Measurements from ENCODE around the gene ENAH. TPM values are rescaled to one million over a fixed set of nuclear protein-coding genes. Genes with fewer than 3 reads are reported as not detected.

Gene ENAH
- total and polyA plus RNA-seq, 2 donors (not counting 1 experiment from before 2014, with no cell fraction given): 1.3 to 1.6 TPM

DNA sequence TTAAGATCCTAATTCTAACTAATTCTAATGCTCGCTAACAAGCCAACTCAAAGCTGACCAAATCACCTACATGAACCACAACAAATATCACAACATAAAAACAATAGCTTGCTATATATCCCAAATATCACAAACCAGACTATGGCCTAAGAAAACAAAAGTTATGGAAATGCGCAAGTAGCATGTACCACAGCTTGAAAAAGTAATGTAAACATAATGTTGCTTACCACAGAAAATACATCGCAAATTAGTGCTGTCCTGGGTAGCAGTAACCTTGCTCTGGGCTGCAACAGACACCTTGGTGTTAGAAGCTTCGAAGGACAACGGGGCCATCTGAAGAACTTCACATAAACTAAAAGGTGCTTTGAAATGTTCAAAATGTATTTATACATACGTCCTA is 117.6 kb downstream of the ENAH start:
- Mint-ChIP-seq H3K27me3 (peaks cover 14% of the 10 kb centered on the region), H3K4me1 (peaks cover 8% of the 10 kb centered on the region), H3K27ac (no peak overlapping the region), H3K9me3 (ENCODE audit: insufficient read depth) (no peaks in the 10 kb centered on the region), H3K4me3 (no peak overlapping the region)
- Histone ChIP-seq H4K20me1 (ENCODE audit: control insufficient read depth, insufficient read depth, low read length, poor library complexity, severe bottlenecking) (no peaks in the 10 kb centered on the region), H3K4me1 (ENCODE audit: control insufficient read depth in 2 of 2, insufficient read depth in 2 of 2, low read length in 2 of 2) (peaks cover 5 to 15% of the 10 kb centered on the region in 2 donors), H3K36me3 (replicated peaks in 1 of 2; ENCODE audit: control extremely low read depth in 1 of 2, control insufficient read depth in 1 of 2, extremely low read depth in 1 of 2, insufficient read depth in 2 of 2, low read length in 1 of 2) (no peaks in the 10 kb centered on the region), H3K4me2 (replicated peaks; ENCODE audit: low read depth, low read length, poor library complexity, severe bottlenecking) (no peak overlapping the region), H3K27ac (ENCODE audit: low read length in 2 of 2) (no peak overlapping the region), H3K27me3 (replicated peaks in 1 of 4; ENCODE audit: control extremely low read depth in 1 of 4, control insufficient read depth in 3 of 4, insufficient read depth in 4 of 4, low read length in 3 of 4) (no peaks in the 10 kb centered on the region), H2AFZ (ENCODE audit: insufficient read depth, low read depth, low read length, poor library complexity, severe bottlenecking) (no peak overlapping the region), H3K79me2 (ENCODE audit: control insufficient read depth, insufficient read depth, low read length) (no peaks in the 10 kb centered on the region), H3K4me3 (ENCODE audit: control extremely low read depth in 1 of 5, extremely low read depth in 1 of 5, insufficient read depth in 1 of 5, low read depth in 2 of 5, low read length in 4 of 5) (no peak overlapping the region), H3K9ac (ENCODE audit: low read length) (no peak overlapping the region), H3K9me3 (ENCODE audit: control extremely low read depth in 1 of 3, control insufficient read depth in 2 of 3, insufficient read depth in 1 of 3, low read length in 2 of 3) (no peaks in the 10 kb centered on the region)
- WGBS (ENCODE audit: insufficient coverage): no CpG with 5 or more reads among the region's 6 CpGs
- intact Hi-C loops (cut with micrococcal nuclease): no loop called here
- no peak for ATAC-seq (ENCODE audit: low read depth)
- no peak for DNase-seq
- no peak for TF ChIP-seq EZH2 (IDR thresholded peaks at IDR 0.05; ENCODE audit: borderline replicate concordance, insufficient read depth, low read depth, low read length, poor library complexity, severe bottlenecking)
- TF ChIP-seq, protein P1, sequence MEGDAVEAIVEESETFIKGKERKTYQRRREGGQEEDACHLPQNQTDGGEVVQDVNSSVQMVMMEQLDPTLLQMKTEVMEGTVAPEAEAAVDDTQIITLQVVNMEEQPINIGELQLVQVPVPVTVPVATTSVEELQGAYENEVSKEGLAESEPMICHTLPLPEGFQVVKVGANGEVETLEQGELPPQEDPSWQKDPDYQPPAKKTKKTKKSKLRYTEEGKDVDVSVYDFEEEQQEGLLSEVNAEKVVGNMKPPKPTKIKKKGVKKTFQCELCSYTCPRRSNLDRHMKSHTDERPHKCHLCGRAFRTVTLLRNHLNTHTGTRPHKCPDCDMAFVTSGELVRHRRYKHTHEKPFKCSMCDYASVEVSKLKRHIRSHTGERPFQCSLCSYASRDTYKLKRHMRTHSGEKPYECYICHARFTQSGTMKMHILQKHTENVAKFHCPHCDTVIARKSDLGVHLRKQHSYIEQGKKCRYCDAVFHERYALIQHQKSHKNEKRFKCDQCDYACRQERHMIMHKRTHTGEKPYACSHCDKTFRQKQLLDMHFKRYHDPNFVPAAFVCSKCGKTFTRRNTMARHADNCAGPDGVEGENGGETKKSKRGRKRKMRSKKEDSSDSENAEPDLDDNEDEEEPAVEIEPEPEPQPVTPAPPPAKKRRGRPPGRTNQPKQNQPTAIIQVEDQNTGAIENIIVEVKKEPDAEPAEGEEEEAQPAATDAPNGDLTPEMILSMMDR (IDR thresholded peaks at IDR 0.05): no peak
- POLR2A ChIA-PET: no interaction called here
- CTCF ChIA-PET: interaction anchor here (1.1 kb wide), 1 partner anchor 16 kb away, joined by 4 read pairs; no protein-coding TSS in a partner anchor

DNA sequence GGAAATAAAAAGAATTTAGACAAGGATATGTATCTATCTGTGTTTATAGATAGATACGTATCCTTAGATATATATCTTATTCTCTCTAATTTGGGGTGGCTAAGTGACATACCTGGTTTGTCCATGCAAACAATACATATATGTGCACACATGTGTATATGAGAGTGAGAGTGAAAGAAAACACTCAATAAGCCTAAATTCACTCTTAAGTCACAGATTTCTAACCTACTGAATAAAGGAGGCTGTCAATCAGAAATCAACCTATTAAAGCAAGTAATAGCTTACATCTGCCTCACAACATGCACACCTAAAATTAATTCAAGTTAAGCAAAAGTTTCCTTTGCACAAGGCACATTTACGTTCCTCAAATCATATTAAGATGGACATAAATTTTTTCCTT is 118.2 kb downstream of the ENAH start:
- CTCF ChIA-PET: no interaction called here
- H2AFZ ChIP-seq (ENCODE audit: insufficient read depth, low read depth, low read length, poor library complexity, severe bottlenecking): no peak overlapping the region
- H3K9ac ChIP-seq (ENCODE audit: low read length): no peak overlapping the region
- ATAC-seq (ENCODE audit: low read depth) (no peak), DNase-seq (no peak)
- H3K36me3 ChIP-seq (replicated peaks in 1 of 2; ENCODE audit: control extremely low read depth in 1 of 2, control insufficient read depth in 1 of 2, extremely low read depth in 1 of 2, insufficient read depth in 2 of 2, low read length in 1 of 2): no peaks in the 10 kb centered on the region
- H3K79me2 ChIP-seq (ENCODE audit: control insufficient read depth, insufficient read depth, low read length): no peaks in the 10 kb centered on the region
- Mint-ChIP-seq H3K4me3 (no peak overlapping the region), H3K9me3 (ENCODE audit: insufficient read depth) (no peaks in the 10 kb centered on the region), H3K27me3 (peaks cover 14% of the 10 kb centered on the region), H3K27ac (no peak overlapping the region), H3K4me1 (peaks cover 8% of the 10 kb centered on the region)
- H3K27ac ChIP-seq (ENCODE audit: low read length in 2 of 2): no peak overlapping the region
- H3K4me2 ChIP-seq (replicated peaks; ENCODE audit: low read depth, low read length, poor library complexity, severe bottlenecking): no peak overlapping the region
- TF ChIP-seq EZH2 (IDR thresholded peaks at IDR 0.05; ENCODE audit: borderline replicate concordance, insufficient read depth, low read depth, low read length, poor library complexity, severe bottlenecking): no peak
- TF ChIP-seq, protein P1 (IDR thresholded peaks at IDR 0.05): no peak
- H3K4me3 ChIP-seq (ENCODE audit: control extremely low read depth in 1 of 5, extremely low read depth in 1 of 5, insufficient read depth in 1 of 5, low read depth in 2 of 5, low read length in 4 of 5): no peak overlapping the region
- POLR2A ChIA-PET: no interaction called here
- no peaks in the 10 kb centered on the region for H4K20me1 ChIP-seq (ENCODE audit: control insufficient read depth, insufficient read depth, low read length, poor library complexity, severe bottlenecking)
- intact Hi-C loops (cut with micrococcal nuclease): no loop called here
- H3K4me1 ChIP-seq (ENCODE audit: control insufficient read depth in 2 of 2, insufficient read depth in 2 of 2, low read length in 2 of 2): peaks cover 5 to 12% of the 10 kb centered on the region in 2 donors
- no peaks in the 10 kb centered on the region for H3K9me3 ChIP-seq (ENCODE audit: control extremely low read depth in 1 of 3, control insufficient read depth in 2 of 3, insufficient read depth in 1 of 3, low read length in 2 of 3)
- no CpG with 5 or more reads among the region's 2 CpGs for WGBS (ENCODE audit: insufficient coverage)
- H3K27me3 ChIP-seq (replicated peaks in 1 of 4; ENCODE audit: control extremely low read depth in 1 of 4, control insufficient read depth in 3 of 4, insufficient read depth in 4 of 4, low read length in 3 of 4): no peaks in the 10 kb centered on the region

All from B cell (primary cell).